ENCODE results near the gene ENG. TPM values are rescaled to one million over a fixed set of nuclear protein-coding genes. Genes with fewer than 3 reads are reported as not detected.

The ENG gene
- polyA plus RNA-seq, 1 of the 3 experiments (the other 2 are of a cell fraction) = 18.8 TPM

DNA sequence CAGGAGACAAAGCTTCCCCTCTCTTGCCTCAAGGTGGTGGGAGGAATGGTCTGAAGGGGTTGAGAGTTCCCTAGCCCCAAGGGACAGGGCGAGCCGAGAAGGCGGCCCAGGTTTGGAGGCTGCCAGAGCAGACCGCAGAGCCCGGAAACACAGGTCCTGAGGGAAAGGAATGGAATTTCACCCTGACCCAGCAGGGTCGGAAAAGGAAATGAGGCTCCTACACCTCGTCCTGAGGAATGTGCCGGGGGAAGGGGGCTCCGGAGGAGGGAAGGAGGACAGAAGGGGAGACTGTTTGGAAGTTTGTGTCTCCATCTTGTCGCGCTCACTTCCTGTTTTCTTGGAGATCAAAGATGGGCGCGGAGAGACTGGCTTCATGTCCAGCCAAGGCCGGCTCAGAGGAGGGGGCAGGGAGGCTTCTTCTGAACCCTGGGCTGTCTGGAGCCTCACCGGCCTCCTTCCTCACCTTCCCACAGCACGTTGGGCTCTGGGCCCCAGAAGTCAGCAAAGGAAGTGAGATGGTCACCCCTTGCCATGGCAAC is 9.6 kb downstream of the ENG start (continued):
- TF ChIP-seq, protein P1, sequence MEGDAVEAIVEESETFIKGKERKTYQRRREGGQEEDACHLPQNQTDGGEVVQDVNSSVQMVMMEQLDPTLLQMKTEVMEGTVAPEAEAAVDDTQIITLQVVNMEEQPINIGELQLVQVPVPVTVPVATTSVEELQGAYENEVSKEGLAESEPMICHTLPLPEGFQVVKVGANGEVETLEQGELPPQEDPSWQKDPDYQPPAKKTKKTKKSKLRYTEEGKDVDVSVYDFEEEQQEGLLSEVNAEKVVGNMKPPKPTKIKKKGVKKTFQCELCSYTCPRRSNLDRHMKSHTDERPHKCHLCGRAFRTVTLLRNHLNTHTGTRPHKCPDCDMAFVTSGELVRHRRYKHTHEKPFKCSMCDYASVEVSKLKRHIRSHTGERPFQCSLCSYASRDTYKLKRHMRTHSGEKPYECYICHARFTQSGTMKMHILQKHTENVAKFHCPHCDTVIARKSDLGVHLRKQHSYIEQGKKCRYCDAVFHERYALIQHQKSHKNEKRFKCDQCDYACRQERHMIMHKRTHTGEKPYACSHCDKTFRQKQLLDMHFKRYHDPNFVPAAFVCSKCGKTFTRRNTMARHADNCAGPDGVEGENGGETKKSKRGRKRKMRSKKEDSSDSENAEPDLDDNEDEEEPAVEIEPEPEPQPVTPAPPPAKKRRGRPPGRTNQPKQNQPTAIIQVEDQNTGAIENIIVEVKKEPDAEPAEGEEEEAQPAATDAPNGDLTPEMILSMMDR (IDR thresholded peaks at IDR 0.05) = no peak
- no peak for TF ChIP-seq RFX5 (IDR thresholded peaks at IDR 0.05; ENCODE audit: low read length)

DNA sequence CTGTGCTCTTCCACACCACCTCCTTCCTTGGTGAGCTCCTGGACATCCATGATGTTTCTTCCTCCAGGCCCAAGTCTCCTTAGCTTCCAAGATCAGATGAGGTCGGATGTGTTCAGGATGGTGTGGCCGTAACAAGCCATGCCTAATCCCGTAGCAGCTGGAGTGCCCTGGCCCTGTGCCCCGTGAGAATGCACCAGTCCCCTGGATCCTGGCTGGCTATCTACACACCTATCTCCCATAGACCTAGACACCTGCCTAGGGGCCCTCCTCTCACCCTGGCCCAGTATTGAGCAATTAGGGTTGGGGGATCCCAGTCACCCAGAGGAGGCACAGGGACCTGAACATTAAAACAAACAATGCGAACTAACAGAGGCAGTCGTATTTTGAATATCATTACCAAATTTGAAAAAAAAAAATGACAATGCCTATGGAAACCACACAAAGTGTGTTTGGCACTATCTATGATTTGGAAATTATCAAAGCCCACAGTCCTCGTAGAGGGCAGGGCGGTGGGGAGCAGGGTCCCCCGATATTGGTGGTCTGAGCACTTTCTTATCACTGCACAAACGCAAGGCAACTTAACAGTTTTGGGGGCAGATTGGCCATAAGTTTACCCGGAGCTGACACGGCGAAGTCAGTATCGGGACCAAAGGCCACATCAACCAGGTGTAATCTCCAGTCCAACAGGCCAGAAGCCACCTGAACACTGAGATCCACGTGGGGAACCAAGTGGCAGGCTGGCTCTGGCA is 13.2 kb downstream of the ENG start:
- Histone ChIP-seq H3K27ac (ENCODE audit: low read depth in 2 of 2, low read length in 1 of 2) (no peak overlapping the region), H3K4me3 (ENCODE audit: low read depth in 2 of 2, low read length in 1 of 2) (no peak overlapping the region), H4K20me1 (ENCODE audit: insufficient read depth) (no peaks in the 10 kb centered on the region), H3K4me2 (no peak overlapping the region), H3K4me1 (ENCODE audit: control insufficient read depth in 1 of 2, insufficient read depth in 2 of 2, low read depth in 1 of 2, low read length in 1 of 2) (peaks cover 2 to 25% of the 10 kb centered on the region in 2 experiments; a peak in 3 of 4 replicates), H2AFZ (ENCODE audit: low read depth) (no peak overlapping the region), H3K36me3 (replicated peaks in 1 of 2; ENCODE audit: control insufficient read depth in 1 of 2, insufficient read depth in 2 of 2, low read length in 1 of 2) (peaks cover 4 to 7% of the 10 kb centered on the region in 2 experiments), H3F3A (replicated peaks; ENCODE audit: insufficient read depth) (peaks cover 27% of the 10 kb centered on the region), H3K27me3 (ENCODE audit: insufficient read depth) (no peaks in the 10 kb centered on the region), H3K9me3 (no peaks in the 10 kb centered on the region), H3K79me2 (ENCODE audit: insufficient read depth) (peaks cover 27% of the 10 kb centered on the region; the same call in 1 of the 2 replicates), H3K9me2 (no peaks in the 10 kb centered on the region), H3K9ac (no peak overlapping the region)
- POLR2A ChIA-PET = no interaction called here
- 94% methylated on average over 15 of the region's 15 CpGs for WGBS (ENCODE audit: low lambda C conversion rate)
- no peak for DNase-seq
- CTCF ChIA-PET = interaction anchor here (1.4 to 2.0 kb wide), 2 partner anchors 29 kb away, joined by 3 to 5 read pairs; no protein-coding TSS in a partner anchor
- no peak for TF ChIP-seq EZH2phosphoT487 (IDR thresholded peaks at IDR 0.05; ENCODE audit: borderline replicate concordance, low read depth)
- TF ChIP-seq MXI1 (IDR thresholded peaks at IDR 0.05; ENCODE audit: low read depth, low read length) = no peak
- TF ChIP-seq, protein P2, sequence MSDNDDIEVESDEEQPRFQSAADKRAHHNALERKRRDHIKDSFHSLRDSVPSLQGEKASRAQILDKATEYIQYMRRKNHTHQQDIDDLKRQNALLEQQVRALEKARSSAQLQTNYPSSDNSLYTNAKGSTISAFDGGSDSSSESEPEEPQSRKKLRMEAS (IDR thresholded peaks at IDR 0.05; ENCODE audit: low read depth) = no peak
- TF ChIP-seq, protein P3, sequence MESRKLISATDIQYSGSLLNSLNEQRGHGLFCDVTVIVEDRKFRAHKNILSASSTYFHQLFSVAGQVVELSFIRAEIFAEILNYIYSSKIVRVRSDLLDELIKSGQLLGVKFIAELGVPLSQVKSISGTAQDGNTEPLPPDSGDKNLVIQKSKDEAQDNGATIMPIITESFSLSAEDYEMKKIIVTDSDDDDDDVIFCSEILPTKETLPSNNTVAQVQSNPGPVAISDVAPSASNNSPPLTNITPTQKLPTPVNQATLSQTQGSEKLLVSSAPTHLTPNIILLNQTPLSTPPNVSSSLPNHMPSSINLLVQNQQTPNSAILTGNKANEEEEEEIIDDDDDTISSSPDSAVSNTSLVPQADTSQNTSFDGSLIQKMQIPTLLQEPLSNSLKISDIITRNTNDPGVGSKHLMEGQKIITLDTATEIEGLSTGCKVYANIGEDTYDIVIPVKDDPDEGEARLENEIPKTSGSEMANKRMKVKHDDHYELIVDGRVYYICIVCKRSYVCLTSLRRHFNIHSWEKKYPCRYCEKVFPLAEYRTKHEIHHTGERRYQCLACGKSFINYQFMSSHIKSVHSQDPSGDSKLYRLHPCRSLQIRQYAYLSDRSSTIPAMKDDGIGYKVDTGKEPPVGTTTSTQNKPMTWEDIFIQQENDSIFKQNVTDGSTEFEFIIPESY (IDR thresholded peaks at IDR 0.05; ENCODE audit: borderline replicate concordance, low read depth) = no peak
- TF ChIP-seq FOSL2 (IDR thresholded peaks at IDR 0.05; ENCODE audit: borderline replicate concordance, low read depth) = no peak
- TF ChIP-seq, protein P4, sequence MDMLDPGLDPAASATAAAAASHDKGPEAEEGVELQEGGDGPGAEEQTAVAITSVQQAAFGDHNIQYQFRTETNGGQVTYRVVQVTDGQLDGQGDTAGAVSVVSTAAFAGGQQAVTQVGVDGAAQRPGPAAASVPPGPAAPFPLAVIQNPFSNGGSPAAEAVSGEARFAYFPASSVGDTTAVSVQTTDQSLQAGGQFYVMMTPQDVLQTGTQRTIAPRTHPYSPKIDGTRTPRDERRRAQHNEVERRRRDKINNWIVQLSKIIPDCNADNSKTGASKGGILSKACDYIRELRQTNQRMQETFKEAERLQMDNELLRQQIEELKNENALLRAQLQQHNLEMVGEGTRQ (IDR thresholded peaks at IDR 0.05; ENCODE audit: borderline replicate concordance, low read depth, low read length) = no peak
- TF ChIP-seq, protein P5, sequence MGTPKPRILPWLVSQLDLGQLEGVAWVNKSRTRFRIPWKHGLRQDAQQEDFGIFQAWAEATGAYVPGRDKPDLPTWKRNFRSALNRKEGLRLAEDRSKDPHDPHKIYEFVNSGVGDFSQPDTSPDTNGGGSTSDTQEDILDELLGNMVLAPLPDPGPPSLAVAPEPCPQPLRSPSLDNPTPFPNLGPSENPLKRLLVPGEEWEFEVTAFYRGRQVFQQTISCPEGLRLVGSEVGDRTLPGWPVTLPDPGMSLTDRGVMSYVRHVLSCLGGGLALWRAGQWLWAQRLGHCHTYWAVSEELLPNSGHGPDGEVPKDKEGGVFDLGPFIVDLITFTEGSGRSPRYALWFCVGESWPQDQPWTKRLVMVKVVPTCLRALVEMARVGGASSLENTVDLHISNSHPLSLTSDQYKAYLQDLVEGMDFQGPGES (IDR thresholded peaks at IDR 0.05; ENCODE audit: low read depth, low read length) = no peak
- no peak for TF ChIP-seq RXRA (IDR thresholded peaks at IDR 0.05; ENCODE audit: borderline replicate concordance, low read depth)
- TF ChIP-seq, protein P6, sequence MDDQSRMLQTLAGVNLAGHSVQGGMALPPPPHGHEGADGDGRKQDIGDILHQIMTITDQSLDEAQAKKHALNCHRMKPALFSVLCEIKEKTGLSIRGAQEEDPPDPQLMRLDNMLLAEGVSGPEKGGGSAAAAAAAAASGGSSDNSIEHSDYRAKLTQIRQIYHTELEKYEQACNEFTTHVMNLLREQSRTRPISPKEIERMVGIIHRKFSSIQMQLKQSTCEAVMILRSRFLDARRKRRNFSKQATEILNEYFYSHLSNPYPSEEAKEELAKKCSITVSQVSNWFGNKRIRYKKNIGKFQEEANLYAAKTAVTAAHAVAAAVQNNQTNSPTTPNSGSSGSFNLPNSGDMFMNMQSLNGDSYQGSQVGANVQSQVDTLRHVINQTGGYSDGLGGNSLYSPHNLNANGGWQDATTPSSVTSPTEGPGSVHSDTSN (IDR thresholded peaks at IDR 0.05) = no peak
- TF ChIP-seq, protein P7, sequence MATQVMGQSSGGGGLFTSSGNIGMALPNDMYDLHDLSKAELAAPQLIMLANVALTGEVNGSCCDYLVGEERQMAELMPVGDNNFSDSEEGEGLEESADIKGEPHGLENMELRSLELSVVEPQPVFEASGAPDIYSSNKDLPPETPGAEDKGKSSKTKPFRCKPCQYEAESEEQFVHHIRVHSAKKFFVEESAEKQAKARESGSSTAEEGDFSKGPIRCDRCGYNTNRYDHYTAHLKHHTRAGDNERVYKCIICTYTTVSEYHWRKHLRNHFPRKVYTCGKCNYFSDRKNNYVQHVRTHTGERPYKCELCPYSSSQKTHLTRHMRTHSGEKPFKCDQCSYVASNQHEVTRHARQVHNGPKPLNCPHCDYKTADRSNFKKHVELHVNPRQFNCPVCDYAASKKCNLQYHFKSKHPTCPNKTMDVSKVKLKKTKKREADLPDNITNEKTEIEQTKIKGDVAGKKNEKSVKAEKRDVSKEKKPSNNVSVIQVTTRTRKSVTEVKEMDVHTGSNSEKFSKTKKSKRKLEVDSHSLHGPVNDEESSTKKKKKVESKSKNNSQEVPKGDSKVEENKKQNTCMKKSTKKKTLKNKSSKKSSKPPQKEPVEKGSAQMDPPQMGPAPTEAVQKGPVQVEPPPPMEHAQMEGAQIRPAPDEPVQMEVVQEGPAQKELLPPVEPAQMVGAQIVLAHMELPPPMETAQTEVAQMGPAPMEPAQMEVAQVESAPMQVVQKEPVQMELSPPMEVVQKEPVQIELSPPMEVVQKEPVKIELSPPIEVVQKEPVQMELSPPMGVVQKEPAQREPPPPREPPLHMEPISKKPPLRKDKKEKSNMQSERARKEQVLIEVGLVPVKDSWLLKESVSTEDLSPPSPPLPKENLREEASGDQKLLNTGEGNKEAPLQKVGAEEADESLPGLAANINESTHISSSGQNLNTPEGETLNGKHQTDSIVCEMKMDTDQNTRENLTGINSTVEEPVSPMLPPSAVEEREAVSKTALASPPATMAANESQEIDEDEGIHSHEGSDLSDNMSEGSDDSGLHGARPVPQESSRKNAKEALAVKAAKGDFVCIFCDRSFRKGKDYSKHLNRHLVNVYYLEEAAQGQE (IDR thresholded peaks at IDR 0.05; ENCODE audit: low read depth, low read length) = no peak
- TF ChIP-seq MEF2A (IDR thresholded peaks at IDR 0.05; ENCODE audit: borderline replicate concordance, low read depth) = no peak
- no peak for TF ChIP-seq TEAD4 (IDR thresholded peaks at IDR 0.05; ENCODE audit: borderline replicate concordance, insufficient read depth)
- TF ChIP-seq FOXJ3 (CRISPR knock-in tag; IDR thresholded peaks at IDR 0.05) = no peak
- TF ChIP-seq NRF1 (IDR thresholded peaks at IDR 0.05; ENCODE audit: low read depth, low read length) = no peak
- no peak for TF ChIP-seq RCOR1 (IDR thresholded peaks at IDR 0.05; ENCODE audit: low read length)
- no peak for TF ChIP-seq RFX5 (IDR thresholded peaks at IDR 0.05; ENCODE audit: low read length)
- no peak for TF ChIP-seq ELF1 (IDR thresholded peaks at IDR 0.05)

Measured in SK-N-SH (cell line).